Activated CD8-positive, alpha-beta memory T cell treated with anti-CD3 and anti-CD28 coated beads, Interleukin-2, amount 50 U/mL, for 24 hours (primary cell): ENCODE measurements around the gene ELMO2.

Source experiments
- DNase-seq: peaks from one replicate; pipeline ENCODE4 v3.0.0-alpha.2; 2020; ENCODE audit errors: extremely low read depth

Gene ELMO2

DNA sequence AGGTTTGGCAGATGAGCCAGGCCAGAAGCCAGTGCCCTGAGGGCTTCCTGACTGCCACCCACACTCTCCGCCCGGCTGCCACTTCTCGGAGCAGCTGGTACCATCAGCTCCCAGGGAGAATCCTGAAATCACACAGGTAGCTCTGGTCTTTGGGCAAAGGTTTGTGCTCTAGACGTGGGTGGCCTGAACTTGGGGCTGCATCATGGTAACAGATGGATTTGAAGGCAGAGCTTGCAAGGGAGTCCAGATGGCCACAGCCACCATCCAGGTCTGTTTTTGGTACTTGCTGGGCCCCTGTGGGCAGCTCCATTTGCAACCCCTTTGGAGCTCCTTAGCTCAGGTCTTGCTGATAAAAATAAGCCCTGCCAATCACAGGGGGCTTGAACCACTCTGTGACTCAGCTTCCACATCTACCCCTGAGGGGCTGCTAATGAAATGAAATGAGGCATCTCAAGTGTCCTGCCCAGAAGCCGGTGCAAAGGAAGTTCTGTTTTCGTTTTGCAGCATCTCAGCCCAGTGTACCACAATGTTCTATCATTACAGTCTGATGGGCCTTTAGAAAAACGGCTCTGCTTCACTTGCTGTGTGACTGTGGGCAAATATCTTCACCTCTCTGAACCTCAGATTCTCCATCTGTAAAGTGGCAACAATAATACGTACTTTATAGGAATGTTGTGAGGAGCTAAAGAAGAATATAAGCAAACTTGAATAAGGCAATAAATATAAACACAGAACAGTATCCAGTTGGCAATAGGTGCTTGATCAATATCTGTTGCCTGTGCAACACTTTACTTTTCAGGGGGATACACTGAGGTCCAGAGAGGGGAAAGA, 73.0 kb downstream of the ELMO2 start:
- no peak for DNase-seq

DNA sequence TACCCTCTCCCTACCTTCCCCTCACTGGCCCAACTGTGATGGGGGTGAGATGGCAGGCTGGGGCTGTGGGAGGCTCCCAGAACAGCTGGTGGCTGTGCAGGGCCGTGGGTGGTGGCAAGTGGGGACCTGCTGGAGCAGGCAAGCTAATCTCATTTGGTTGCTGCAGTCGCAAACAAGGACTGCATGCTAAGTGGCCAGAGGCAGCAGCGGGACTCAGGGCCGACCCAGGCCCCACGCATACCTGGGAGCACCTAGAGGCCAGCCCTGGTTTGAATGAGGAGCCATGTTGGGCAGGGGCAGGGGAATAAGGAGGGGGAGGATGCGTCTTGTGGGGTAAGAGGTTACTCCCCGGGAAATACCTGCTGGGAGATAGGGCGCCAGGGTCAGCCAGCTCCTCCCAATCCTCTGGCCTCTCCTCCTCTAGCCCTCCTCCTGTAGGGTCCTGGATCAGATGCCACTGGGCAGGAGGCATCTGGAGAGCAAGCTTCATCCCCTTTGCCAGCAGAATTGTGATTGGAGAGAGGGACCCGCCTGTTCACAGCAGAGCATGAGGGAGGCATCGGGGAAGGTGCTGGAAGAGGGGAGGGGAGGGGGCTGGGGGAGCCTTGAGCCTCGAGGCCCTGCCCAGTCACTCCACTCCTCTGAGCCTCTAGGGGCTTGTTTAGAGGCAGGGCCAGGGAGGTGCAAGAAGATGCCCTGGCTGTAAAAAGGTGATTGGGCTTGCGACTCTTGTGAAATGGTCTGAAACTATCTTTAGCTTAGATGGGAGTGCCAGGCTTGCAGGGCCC, 73.8 kb downstream of the ELMO2 start:
- no peak for DNase-seq

DNA sequence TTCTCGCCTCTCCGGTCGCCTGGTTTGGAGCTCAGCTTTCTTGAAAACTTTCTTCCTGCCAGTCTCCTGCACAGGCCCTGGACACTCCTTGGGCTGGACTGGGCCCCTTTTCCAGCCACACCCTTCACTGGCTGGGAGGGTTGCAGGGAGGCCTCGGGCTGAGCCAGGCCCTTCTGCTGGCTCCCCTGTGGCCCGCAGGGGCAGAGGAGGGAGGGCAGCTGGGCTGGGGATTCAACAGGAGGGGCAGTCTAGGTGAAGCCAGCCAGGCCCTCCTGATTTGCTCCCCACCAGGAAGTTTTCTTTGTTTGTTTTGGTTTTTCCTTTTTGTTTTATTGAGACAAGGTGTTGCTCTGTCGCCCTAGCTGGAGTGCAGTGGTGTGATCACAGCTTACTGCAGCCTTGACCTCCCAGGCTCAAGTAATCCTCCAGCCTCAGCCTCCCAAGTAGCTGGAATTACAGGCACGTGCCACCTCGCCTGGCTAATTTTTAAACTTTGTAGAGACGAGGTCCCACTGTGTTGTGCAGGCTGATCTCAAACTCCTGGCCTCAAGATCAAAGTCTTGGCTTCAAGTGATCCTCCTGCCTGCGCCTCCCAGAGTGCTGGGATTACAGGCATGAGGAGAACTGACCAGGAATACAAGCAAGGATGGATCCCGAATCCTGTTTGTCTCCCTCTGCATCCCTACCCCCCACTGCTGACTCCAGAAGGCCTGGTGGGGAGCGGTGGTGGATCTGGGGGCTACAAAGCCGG, 74.6 kb downstream of the ELMO2 start:
- DNase-seq: no peak

DNA sequence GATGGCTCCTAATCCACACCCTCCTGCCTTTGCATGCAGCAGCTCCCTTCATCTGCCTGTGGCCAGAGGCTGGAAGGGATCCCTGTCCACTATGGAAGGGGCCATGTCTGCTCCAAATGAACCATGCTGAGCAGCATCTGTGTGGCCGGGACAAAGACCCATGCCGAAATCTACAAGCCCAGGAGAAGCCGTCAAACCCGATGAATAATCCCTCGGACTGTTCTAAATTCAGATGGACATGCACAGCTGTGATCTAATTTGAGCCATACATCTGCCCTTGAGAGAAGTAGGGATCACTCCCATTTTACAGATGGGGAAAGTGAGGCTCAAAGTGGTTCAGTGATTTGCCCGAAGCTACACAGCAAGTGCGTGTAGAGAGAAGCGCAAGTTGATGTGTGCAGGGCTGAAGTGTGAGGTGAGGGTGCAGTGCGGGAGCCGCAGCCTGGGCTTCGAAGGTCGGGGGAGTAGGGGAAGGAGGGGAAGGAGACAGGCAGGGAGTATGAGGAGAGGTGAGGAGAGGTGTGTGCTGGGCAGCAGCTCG, 75.5 kb downstream of the ELMO2 start:
- DNase-seq: no peak

DNA sequence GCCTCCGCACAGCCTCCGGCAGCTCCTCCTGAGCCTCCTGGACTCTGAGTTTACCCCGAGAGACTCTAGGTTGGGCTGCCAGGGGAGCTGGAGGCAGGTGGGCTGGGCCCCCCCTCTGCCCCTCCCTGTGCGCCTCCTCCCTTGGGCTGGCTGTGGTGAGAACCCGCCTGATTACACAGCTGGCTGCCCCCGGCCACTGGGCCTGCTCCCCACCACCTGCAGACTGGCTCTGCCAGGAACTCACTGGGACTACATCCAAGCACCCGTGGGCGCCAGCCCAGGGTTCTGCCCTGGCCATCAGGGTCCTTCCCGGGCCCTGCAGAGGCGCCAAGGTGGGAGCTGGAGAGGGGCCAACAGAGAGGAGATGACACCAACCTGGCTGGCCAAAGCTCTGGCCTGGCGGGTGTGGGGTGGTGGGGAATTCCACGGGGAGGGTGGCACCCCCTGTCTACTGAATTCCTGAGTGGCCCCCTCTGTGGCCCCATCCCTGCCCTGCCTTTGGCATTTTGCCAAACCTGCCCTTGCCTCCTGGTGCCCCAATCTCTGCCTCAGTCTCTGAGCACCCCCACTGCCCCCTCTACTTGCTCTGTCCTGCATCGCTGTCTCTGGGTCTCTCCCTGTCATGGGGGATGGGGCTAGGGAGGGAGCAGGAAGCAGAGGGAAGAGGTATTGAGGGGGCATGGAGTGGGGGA, 76.2 kb downstream of the ELMO2 start:
- DNase-seq: no peak

DNA sequence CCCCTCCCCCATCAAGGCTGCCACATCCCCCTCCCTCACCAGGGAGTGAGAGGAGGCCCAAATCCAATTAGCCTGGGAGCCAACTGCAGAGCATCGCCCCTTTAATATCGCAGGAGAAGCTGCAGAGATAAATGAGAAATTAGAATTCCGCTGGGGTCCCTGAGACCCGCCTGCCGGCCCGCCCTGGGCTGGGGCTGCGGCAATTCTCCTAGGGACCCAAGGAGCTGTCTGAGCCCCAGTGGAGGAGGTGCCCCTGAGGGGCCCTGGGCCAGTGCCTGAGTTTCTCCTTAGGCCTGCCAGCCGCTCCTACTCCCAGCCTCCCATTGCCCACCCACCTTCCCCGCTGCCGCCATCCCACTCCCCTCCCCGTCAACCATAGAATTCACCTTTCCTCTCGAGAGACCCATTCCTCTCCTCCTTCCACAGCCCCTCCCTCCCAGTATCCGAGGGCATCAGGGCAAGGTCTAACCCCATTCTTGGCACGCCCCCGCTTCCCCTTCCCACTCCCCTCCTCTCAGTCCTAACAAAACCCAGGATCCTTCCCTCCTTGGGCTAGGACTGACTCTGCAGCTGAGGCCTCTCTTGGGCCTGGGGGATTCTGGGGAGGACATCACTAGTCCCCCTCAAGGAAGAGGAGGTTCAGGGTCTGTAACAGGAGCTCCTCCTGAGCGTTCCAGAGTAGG, 78.1 kb downstream of the ELMO2 start:
- no peak for DNase-seq

DNA sequence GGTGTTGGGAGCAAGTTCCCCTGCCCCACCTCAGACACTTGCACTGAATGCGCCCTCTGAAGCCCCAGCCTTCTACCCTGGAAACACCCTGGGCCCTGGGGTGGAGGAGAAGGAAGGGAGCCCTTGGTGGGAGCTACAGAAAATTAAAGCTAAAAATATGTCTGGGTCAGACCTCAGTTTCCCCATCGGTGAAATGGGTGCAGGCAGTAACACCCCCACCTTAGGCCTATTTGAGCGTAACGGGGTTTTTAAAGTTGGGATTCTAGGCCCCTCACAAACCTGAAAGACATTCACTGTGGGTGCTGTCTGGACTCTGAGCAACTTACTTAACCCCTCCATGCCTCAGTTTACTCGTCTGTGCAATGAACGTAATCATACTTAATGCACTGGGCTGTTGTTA, 78.9 kb downstream of the ELMO2 start:
- DNase-seq: no peak

DNA sequence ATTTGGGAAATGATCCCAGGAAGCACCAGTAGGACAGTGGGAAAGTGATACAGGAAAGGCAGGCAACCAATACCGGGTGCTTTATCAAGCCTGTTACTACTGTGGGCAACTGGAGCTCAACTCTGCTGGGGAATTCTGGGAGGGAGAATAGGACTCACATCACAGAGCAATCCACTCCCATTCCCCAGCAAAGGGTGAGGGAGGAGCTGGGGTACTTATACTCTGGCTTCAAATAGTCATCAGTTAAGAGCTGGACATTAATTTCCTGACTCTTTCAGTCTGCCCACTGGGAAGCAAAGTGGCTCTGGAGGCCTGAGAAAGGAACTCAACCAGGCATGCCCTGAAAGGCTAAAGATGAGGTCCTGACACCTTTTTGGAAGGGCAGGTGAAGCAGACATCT, 80.6 kb downstream of the ELMO2 start:
- DNase-seq: no peak

DNA sequence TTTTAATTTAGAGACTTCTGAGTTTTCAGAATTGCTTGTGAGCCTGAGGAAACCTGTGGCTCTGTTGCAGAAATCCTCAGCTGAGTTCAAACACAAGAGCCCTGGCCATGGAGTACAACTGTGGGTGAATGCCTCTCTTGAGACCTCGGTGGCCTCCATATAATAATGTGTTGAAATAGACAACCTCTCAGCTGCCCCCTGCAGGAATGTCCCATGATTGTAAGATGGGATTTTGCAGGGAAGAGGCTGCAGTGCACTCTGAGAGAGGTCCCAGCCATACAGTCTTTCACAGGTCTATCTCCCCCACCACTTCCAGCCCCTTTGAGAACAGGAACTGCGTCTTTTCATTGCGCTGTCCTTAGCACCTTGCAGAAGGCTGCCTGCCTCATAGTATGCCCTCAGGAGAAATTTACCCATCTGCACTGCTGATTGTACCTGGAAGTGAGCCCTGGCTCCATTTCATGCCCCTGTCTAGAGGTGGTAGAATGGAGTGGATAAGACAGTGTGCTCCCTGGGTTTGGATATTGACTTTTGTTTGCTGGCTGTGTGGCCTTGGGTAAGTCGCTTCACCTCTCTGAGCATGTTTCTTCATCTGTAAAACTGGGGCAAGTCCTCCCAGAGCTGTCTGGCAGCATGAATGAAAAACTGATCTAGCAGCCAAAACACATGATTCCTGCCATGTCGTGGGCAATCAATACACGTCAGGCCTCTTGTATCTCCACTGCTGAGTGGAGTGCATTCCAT, 81.3 kb downstream of the ELMO2 start:
- DNase-seq: no peak

DNA sequence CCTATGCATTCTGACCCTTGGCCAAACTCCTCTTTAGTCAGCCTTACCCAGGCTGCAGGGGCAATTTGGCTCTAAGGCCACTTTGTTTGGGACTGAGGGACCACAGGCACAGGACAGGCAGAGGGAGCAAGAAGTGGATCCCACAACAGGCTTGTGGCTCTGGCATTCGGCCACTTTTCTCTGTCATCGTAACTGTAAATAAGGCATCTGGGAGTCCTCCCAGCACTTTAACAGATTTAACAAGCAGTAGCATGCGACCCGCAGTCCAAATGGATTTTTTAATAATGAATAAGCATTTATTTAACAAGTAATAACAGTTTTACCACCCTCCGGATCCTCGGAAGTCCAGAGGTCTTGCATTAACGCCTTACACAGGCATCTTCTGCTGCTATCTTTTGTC, 82.0 kb downstream of the ELMO2 start:
- no peak for DNase-seq

DNA sequence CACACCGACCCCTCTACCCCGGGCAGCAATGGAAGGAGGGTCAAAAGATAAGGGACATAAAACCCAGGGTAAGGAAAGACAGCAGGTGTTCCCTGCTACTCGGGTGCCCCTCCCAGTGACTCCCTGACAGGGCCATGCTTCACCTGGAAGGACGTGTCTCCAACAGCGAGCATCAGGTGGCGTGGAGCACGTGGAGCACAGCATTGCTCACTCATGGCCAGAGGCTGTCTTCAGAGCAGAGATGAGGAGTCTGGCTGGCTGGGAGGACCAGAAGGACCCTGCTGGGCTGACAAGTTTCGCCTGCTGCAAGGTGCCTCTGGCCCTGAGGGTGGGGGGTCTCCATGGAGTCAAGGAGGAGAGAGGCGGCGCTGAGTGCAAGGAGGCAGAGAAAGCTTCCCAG, 82.9 kb downstream of the ELMO2 start:
- DNase-seq: no peak

DNA sequence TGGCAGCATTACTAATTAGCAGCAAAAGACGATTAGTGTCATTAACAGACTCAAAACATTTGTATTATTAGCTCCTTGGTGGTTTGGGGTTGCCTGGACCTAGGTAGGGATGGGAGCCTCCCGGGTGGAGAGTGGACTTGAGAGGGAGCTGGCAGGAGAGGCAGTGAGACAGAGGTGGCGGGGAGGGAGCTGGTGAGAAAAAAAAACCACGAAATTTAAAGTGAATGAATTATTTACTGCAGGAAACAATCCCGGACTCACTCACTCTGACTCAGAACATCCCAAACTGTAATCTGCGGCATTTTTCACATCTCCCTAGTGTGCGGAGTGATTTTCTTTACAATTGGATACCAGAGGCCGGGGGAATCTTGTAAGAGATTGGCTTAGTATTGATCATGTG, 83.8 kb downstream of the ELMO2 start:
- no peak for DNase-seq

DNA sequence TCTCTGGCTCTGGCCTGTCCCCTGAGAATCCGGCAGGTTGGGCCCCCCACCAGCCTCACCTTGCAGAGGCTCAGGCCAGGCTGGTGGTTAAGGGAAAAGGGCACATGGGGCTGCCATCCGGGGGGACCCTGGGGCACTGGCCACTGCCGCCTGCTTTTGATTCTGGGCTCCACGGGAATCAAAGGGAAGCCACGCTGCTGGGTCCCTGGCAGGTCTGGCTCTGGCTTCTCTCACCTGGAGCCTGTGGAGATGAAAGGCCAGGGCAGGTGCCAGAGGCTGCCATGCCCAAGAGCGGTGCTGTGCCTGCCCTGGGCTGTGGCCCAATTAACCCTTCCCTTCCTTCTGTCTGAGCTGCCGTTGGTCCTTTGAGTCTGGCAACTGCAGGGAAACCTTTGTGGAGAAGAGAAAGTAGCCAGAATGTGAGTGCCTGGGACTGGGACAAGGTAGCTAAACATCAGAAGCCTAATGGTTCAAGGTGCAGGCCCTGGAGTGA, 88.7 kb downstream of the ELMO2 start:
- no peak for DNase-seq

DNA sequence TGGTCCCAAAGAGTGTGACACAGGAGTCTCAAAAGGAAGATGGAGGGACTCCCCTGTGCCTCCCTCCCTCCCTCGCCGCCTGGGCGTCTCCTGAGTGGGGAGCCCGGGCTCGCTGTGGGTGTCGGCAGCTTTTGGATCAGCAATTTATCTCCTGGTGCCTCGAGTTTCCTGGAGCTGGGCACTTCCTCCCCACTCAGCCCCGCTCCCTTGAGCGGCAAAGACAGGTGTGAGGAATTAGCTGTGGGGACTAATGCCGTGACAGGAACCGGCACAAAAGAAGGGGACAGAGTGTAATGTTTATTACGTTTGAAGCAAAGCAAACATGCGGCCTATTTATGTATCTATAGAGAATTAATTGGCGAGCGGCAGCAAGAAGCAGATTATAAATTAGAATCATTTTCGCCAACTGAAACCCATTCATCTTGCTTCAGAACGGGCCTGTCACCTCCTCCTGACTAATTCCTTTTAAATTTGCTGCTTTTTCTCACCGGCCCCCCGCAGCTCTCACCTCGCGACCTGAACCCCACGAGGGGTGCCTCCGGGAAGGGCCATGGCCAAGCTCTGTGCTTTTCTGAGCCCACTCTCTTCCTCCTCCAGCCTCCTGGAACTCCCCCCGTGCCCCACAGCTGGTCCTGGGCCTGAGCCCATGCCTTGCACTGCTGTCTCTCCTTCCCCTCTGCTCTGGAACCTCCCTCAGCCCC, 89.3 kb downstream of the ELMO2 start:
- no peak for DNase-seq
